HG02840 (cell line): Measurements from ENCODE around the gene RBM44.

Source experiments
- ATAC-seq: cut with Tn5 transposase; IDR thresholded peaks from one replicate; pipeline ENCODE4 v1.9.1; 2021; ENCODE audit warnings: mild to moderate bottlenecking, moderate library complexity, moderate number of reproducible peaks; ENCODE audit not compliant: unreplicated experiment, low FRiP score

RBM44 gene

GRCh38 chr2:237870126-237870525 is 71.5 kb downstream of the RBM44 start:
- ATAC-seq = no peak

- ATAC-seq = no peak
These were observed 72.4 kb downstream of the RBM44 start for GRCh38 chr2:237870754-237871651.

DNA sequence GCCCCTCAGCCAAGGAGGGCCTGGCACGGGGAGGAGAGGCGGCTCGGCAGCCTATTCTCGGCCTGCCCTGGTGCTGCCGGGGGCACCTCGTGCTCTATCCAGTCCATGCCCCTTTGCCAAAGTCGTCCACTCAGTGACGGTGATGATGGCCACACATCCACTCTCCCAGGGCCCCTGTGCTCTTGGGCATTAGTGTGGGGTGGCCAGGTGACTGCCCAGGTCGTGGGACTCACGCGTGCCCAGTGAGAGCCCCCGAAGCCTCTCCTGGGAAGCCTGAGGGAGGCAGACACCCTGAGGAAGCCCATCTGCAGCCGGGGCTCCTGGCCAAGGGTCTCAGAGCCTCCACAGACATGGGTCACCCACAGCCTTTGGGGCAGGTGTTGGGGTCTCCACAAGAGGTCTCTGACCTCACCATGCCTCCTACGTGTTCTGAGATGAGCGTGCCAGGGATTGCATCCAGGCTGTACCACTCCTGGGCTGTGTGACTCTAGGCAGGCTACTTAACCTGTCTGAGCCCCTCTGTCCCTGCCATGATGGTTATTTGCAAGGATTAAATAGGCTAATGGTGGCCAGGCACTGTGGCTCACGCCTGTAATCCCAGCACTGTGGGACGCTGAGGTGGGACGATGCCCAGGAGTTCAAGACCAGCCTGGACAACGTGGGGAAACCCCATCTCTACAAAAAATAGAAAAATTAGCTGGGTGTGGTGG is 73.8 kb downstream of the RBM44 start:
- ATAC-seq = no peak

DNA sequence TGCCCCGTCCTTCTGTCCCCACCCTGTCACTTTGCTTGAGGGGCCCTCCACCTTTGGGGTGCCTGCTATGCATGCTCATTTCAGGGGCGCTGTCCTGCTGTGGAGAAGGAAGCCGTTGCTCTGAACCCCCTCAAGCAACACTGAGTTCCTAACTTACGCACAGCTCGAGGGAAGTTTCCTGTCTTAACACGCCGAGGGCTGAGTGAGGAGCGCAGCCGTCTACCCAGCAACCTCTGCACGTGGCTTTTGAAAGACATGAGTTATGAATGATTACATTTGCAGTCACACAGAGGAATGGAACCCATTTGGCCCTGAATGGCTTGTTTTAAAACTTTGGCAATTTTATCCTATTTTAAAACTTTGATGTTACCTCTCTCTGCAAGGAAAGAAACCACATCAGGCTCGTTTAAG is 74.8 kb downstream of the RBM44 start:
- ATAC-seq = no peak

GRCh38 chr2:237873897-237874551 is 75.4 kb downstream of the RBM44 start:
- no peak for ATAC-seq

GRCh38 chr2:237874585-237875161 is 76.1 kb downstream of the RBM44 start:
- ATAC-seq = no peak

DNA sequence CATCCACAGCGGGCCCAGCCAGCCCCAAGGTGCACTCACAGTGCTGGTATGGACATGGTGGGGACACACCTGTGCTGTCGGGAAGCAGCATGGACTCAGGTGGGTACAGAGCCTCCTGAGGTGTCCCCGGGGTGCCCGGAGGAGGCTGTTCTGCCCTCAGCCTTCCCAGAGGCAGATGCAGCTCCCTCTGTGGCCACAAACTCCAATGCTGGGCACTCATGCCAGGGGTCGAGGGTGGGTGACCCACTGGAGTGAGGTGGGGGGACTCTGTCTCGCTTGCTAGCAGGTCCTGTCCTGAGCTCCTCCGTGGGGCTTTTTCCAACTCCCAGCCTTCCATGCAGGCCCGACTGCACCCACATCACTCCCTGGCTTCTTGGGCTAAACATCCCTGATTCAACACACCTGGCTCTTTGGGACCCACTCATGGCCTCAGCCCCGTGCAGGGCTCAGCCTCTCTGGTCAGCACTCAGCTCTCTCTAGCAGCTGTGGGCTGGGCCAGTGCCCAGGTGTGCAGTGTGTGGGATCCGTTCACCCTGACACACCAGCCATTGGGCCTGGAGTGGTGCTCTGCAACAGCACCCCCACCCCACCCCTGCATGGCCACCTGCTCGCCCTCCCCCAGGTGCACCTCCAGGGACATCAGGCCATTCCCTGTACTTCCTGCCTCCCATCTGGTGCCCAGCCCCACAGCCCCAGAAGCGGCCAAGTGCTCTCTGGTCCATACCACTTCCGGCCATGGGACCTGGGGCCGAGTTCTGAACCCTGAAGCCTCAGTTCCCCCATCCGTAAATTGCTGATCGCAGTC is 76.9 kb downstream of the RBM44 start:
- no peak for ATAC-seq

DNA sequence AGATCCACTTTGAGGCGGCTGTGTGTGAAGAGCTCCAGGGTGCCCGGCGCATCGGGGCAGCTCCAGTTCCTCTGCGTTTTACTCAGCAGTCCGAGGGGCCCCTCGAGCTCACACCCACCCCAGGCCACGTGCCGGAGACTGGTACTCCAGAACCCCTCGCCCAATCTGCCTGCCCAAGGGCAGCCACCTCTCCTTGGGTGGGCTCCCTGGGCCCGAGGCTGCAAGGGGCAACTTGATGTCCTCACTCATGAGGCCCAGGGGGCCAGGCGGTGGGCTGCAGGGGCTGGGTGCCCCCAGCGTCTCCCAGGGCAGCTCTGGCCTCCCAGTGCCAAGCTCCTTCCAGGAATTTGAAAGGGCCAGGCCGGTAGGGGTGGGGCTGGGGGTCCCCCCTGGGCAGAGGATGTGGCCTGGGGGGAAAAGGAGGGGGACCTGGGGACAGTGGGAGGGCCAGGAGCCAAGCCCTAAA is 77.5 kb downstream of the RBM44 start:
- ATAC-seq = no peak

DNA sequence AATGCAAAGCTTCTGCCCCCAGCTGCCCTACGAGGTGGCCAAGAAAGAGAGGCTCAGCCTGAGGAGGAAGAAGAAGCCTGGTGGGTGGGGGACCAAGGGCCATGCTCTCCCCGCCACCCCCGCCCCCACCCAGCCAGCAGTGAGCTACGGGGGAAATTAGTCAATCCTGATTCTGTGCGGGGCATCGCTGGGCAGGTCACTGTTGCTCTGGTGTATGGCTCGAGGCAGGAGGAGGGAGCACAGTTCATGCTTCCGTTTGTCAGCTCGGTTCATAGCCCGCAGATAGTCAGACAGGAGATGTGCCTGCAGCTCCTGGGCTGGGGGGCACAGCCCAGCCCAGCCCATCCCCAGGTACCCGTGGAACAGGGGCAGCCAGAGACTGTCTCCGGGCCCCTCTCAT is 78.0 kb downstream of the RBM44 start:
- no peak for ATAC-seq

GRCh38 chr2:237876951-237877491 is 78.4 kb downstream of the RBM44 start:
- no peak for ATAC-seq

- ATAC-seq = no peak
These were observed 79.2 kb downstream of the RBM44 start for GRCh38 chr2:237877576-237878307.

- no peak for ATAC-seq
These were observed 79.9 kb downstream of the RBM44 start for GRCh38 chr2:237878321-237879057.

GRCh38 chr2:237879058-237879430 is 80.5 kb downstream of the RBM44 start:
- no peak for ATAC-seq

GRCh38 chr2:237879991-237880560 is 81.5 kb downstream of the RBM44 start:
- ATAC-seq = no peak

DNA sequence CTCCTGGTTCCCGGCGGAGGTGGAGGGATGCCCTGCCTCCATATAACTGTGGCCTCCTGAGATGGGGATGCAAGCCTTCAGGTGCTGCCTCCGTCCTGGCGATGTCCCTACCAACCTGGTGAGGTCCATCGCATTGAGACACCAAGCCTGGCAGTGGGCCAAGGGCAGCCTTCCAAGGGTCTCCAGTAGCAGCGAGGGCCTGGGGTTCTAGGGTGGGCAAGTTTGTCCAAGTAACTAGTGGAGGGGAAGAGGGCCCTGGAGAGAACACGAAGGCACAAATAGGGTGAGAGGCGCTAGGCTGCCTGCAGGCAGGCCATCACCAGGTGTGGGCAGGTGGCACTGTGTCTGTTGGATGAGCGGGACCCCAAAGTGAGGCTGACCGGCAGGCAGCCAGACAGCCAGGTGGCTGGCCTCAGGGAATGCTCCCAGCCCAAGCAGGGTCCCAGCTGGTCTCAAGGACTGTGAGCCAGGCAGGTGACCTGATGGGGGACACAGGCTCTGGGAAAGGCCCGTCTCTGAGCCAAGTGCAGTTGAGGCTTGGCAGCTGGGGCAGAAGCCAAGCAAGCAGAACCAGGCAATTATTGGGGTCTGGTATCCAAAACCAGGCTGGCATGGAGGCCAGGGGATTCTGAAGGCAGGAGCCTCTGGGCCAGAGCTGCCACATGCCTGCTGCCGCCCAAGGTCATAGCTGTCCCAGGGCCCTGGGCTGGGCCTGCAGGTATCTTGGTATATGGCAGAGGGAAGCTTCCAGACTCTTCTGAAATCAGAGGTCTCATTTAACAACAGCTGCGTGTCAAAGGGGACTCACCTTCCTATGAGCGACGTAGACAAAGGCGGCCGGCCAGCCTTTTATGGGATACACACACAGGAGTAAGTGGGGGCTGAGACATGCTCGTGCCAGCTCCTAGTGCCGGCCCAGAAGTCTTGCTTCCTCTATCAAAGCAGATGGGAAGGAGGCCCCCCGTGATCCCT is 84.2 kb downstream of the RBM44 start:
- ATAC-seq = no peak

DNA sequence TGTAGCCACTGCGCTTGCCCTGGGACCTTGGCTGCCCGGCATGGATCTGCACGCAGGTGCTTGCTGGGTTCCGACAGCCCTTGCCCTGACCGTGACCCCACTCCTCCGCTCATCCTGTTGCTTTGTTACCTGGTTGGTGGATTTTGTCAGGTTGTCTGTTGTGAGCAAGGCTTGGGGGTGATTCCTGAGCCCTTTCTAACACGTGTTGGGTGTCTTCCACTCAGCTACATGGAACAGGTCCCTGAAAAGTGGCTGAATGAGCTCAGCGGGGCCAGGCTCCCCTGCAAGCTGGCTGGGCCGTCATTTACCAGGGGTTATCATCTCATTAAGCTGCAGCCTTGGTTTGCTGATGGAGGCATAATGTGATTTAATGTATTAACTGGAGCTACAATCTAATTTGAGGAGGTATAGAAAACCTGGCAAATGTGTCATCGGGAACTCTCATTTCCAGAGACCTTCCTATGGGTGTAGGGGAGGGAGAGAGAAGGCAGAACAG is 85.4 kb downstream of the RBM44 start:
- no peak for ATAC-seq

DNA sequence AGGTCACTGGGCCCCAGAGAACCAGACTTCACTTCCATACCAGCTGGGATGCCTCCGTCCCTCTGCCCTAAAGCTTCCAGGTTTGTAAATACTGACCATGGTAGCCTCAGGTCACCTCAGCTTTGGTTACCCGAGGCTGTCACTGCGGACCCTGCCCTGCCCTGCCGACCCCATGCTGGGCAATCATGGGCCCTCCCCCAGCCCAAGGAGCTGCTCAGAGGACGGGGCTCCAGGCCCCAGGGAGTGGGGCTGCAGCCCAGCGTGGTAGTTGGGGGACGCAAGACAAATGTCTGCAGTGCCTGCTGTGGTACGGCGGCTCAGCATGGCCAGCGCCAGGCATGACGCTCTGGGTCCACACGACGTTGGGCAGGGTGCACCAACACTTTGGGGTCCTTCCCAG is 86.1 kb downstream of the RBM44 start:
- no peak for ATAC-seq
